Thyroid gland (tissue), 4 donors: ENCODE measurements around the gene NTN1. TPM values are rescaled to one million over a fixed set of nuclear protein-coding genes. Genes with fewer than 3 reads are reported as not detected.

Experiments used
- DNase-seq, 2 donors: peaks; one replicate each; pipeline ENCODE4 v3.0.0-alpha.2; 2019
- H3K27ac ChIP-seq, 3 donors: fragments of 200-600 bp; sonication (generic); 1 replicate in 2 of 3; 2 replicates in 1 of 3; pipeline ENCODE4 v1.5.1; 2016 to 2019; ENCODE audit warnings: mild to moderate bottlenecking in 1 of 3, moderate library complexity in 1 of 3
- H3K27me3 ChIP-seq: fragments of 200-600 bp; sonication (generic); one replicate; pipeline ENCODE4 v1.5.1; 2019
- H3K36me3 ChIP-seq, 2 donors: fragments of 200-600 bp; sonication (generic); one replicate each; pipeline ENCODE4 v1.5.1; 2016 to 2019
- H3K4me1 ChIP-seq, 2 donors: fragments of 200-600 bp; sonication (generic); one replicate each; pipeline ENCODE4 v1.5.1; 2017 to 2019
- H3K4me3 ChIP-seq, 3 donors: fragments of 200-600 bp; sonication (generic); replicated peaks in 1 of 3; 1 replicate in 2 of 3; 2 replicates in 1 of 3; pipeline ENCODE4 v1.5.1; 2016; ENCODE audit warnings: mild to moderate bottlenecking in 1 of 3
- H3K9me3 ChIP-seq: fragments of 200-600 bp; sonication (generic); one replicate; pipeline ENCODE4 v1.5.1; 2017
- CTCF ChIP-seq, 6 experiments: fragments of 200-600 bp in 3 of 6; fragments of 450-650 bp in 3 of 6; sonication (generic) in 3 of 6; IDR thresholded peaks; one replicate each; pipeline ENCODE4 v1.5.1; 2016 to 2019; ENCODE audit warnings: antibody characterized with exemption in 6 of 6, mild to moderate bottlenecking in 2 of 6, inconsistent platforms in 1 of 6, moderate library complexity in 1 of 6
- POLR2A ChIP-seq, 2 donors: fragments of 450-650 bp; IDR thresholded peaks; one replicate each; pipeline ENCODE4 v1.6.1; 2017; ENCODE audit warnings: antibody characterized with exemption in 2 of 2, mild to moderate bottlenecking in 2 of 2, moderate library complexity in 1 of 2
- WGBS, 2 donors: methylation state at CpG; one replicate each; pipeline ENCODE4 v1.1.5; 2017; 5-methylcytosine and 5-hydroxymethylcytosine counted together
- intact Hi-C: fragments of 100-400 bp; cut with DNase I; formaldehyde crosslinking; loops from one replicate; pipeline ENCODE4 v1.15.1; 2023
- total RNA-seq, 4 donors: library from RNA; depleted of rRNA; stranded (reverse); fragments of >200 nt; gene quantifications; one replicate each; pipeline ENCODE4 v1.2.3, GENCODE V29; 2016

Gene NTN1
- total RNA-seq, 4 donors from 2014 or later: 4.1 to 9.2 (median 7.1) TPM

DNA sequence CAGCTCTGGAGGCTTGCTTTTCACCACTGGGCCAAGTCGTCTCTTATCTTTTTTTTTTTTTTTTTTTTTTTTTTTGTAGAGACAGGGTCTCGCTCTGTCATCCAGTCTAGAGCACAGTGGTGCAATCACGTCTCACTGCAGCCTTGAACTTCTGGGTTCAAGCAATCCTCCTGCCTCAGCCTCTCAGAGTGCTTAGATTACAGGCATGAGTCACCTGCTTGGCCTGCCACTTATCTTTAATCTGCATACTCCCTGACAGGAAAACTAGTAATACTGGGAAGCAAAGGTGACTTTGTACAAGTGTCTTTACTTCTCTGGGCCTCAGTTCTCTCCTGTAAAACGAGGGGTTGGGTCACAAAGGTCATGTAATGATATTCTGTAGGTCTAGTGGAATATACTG lies 15.0 kb downstream of the NTN1 start:
- Histone ChIP-seq H3K27ac (no peak overlapping the region), H3K4me3 (no peak overlapping the region), H3K36me3 (no peaks in the 10 kb centered on the region), H3K4me1 (no peaks in the 10 kb centered on the region), H3K27me3 (no peaks in the 10 kb centered on the region), H3K9me3 (no peaks in the 10 kb centered on the region)
- no peak for DNase-seq
- intact Hi-C loops: no loop called here
- no peak for TF ChIP-seq CTCF (IDR thresholded peaks at IDR 0.05)
- TF ChIP-seq POLR2A (IDR thresholded peaks at IDR 0.05): no peak
- WGBS, 2 donors: 72 to 74% methylated on average over 4 of the region's 4 CpGs

DNA sequence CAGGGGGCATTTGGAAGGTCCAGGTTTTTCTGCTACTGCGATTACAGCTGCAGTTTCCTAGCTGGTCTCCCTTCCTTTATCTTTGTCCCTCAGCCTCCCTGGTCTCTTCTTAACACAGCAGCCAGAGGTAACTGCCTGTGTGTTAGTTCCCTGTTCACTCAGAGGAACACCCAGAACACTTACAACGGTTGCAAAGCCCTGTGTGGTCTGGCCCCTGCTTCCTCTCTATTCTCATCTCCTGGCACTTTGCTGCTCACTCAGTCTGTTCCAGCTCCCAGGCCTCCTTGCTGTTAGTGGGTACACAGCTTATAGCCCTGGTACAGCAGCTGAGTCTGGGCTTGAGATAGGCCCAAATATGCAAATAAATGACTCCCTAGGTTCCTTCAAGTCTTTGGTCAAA lies 16.4 kb downstream of the NTN1 start:
- no peak overlapping the region for H3K27ac ChIP-seq
- intact Hi-C loops: no loop called here
- H3K4me3 ChIP-seq: no peak overlapping the region
- no peaks in the 10 kb centered on the region for H3K4me1 ChIP-seq
- DNase-seq: no peak
- no peaks in the 10 kb centered on the region for H3K9me3 ChIP-seq
- H3K36me3 ChIP-seq: no peaks in the 10 kb centered on the region
- 43 to 51% methylated on average over 2 of the region's 2 CpGs for WGBS, 2 donors
- no peak for TF ChIP-seq CTCF (IDR thresholded peaks at IDR 0.05)
- no peak for TF ChIP-seq POLR2A (IDR thresholded peaks at IDR 0.05)
- no peaks in the 10 kb centered on the region for H3K27me3 ChIP-seq

DNA sequence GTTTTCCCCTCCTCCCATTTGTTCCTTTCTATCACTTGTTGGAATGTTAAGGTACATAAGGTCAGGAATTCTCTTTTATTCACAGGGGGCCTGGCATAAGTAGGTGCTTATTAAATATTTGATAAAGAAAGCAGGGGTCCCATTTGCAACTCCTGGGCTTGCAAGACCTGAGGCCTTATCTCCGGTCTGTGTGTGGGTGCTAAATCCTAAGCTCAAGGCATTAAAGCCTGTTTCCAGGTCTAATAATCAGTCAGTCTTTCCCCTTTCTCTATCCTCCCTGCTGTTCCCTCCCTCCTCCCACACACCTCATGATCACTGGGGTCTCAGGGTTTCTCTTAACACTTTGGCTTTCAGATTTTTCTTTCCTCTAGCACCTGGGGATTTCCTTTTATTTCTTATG lies 17.1 kb downstream of the NTN1 start:
- 56 to 62% methylated on average over 1 of the region's 1 CpG for WGBS, 2 donors
- no peaks in the 10 kb centered on the region for H3K9me3 ChIP-seq
- H3K27me3 ChIP-seq: no peaks in the 10 kb centered on the region
- intact Hi-C loops: no loop called here
- H3K4me3 ChIP-seq: no peak overlapping the region
- no peak for DNase-seq
- no peak for TF ChIP-seq CTCF (IDR thresholded peaks at IDR 0.05)
- TF ChIP-seq POLR2A (IDR thresholded peaks at IDR 0.05): no peak
- no peaks in the 10 kb centered on the region for H3K4me1 ChIP-seq
- H3K27ac ChIP-seq: no peak overlapping the region
- H3K36me3 ChIP-seq: no peaks in the 10 kb centered on the region

GRCh38 chr17:9044772-9045463 lies 23.6 kb downstream of the NTN1 start:
- H3K27ac ChIP-seq: no peak overlapping the region

More at GRCh38 chr17:9044772-9045463, 23.6 kb downstream of the NTN1 start:
- 70 to 77% methylated on average over 11 of the region's 11 CpGs for WGBS, 2 donors
- H3K27me3 ChIP-seq: no peaks in the 10 kb centered on the region
- intact Hi-C loops: no loop called here
- H3K36me3 ChIP-seq: no peaks in the 10 kb centered on the region
- no peak overlapping the region for H3K4me3 ChIP-seq
- no peaks in the 10 kb centered on the region for H3K9me3 ChIP-seq
- TF ChIP-seq POLR2A (IDR thresholded peaks at IDR 0.05): no peak
- no peak for TF ChIP-seq CTCF (IDR thresholded peaks at IDR 0.05)
- no peaks in the 10 kb centered on the region for H3K4me1 ChIP-seq
- DNase-seq: no peak
